HepG2 (cell line): ENCODE measurements around the gene RECQL5.

Experiments used
- ARNT ChIP-seq: fragments of 450-650 bp; IDR thresholded peaks from 2 replicates; pipeline ENCODE4 v1.6.1; 2017
- CTCF ChIP-seq: sonication (generic); formaldehyde crosslinking; IDR thresholded peaks from 2 replicates; pipeline ENCODE4 v1.5.0; 2020; ENCODE audit warnings: mild to moderate bottlenecking, missing genetic modification reagents, moderate library complexity
- JUN ChIP-seq: sonication (generic); formaldehyde crosslinking; IDR thresholded peaks from 2 replicates; pipeline ENCODE4 v1.4.0; 2020; ENCODE audit warnings: mild to moderate bottlenecking, missing genetic modification reagents
- NCOR1 ChIP-seq: fragments of 200-600 bp; sonication (generic); IDR thresholded peaks from 2 replicates; pipeline ENCODE4 v1.7.0; 2017; ENCODE audit warnings: antibody characterized with exemption, low read length, borderline replicate concordance

GRCh38 chr17:75703191-75703590 lies 36.2 kb upstream of the RECQL5 start:
- no peak for TF ChIP-seq NCOR1
- TF ChIP-seq CTCF (CRISPR knock-in tag) = no peak
- TF ChIP-seq JUN (CRISPR knock-in tag) = no peak
- no peak for TF ChIP-seq ARNT
